Suprapubic skin (tissue), 4 donors: ENCODE measurements around the gene DNAH3. TPM values are rescaled to one million over a fixed set of nuclear protein-coding genes. Genes with fewer than 3 reads are reported as not detected.

Source experiments
- DNase-seq, 2 donors: peaks; one replicate each; pipeline ENCODE4 v3.0.0-alpha.2; 2019; ENCODE audit warnings: low spot score in 2 of 2
- H3K27ac ChIP-seq: fragments of 200-600 bp; sonication (generic); one replicate; pipeline ENCODE4 v1.5.1; 2019
- H3K27me3 ChIP-seq: fragments of 200-600 bp; sonication (generic); one replicate; pipeline ENCODE4 v1.5.1; 2019
- H3K36me3 ChIP-seq: fragments of 200-600 bp; sonication (generic); one replicate; pipeline ENCODE4 v1.5.1; 2019
- H3K4me1 ChIP-seq: fragments of 200-600 bp; sonication (generic); one replicate; pipeline ENCODE4 v1.5.1; 2019
- H3K4me3 ChIP-seq: fragments of 200-600 bp; sonication (generic); one replicate; pipeline ENCODE4 v1.5.1; 2019; ENCODE audit warnings: mild to moderate bottlenecking
- H3K9me3 ChIP-seq: fragments of 200-600 bp; sonication (generic); one replicate; pipeline ENCODE4 v1.5.1; 2019
- EP300 ChIP-seq: sonication (generic); formaldehyde crosslinking; IDR thresholded peaks from one replicate; pipeline ENCODE4 v1.6.1; 2017; ENCODE audit warnings: antibody characterized with exemption
- POLR2A ChIP-seq, 2 donors: fragments of 450-650 bp; IDR thresholded peaks; one replicate each; pipeline ENCODE4 v1.6.1; 2017; ENCODE audit warnings: antibody characterized with exemption in 2 of 2, mild to moderate bottlenecking in 2 of 2, moderate library complexity in 2 of 2
- POLR2AphosphoS5 ChIP-seq, 3 donors: sonication (generic); formaldehyde crosslinking; IDR thresholded peaks; one replicate each; pipeline ENCODE4 v1.6.1; 2017; ENCODE audit warnings: antibody characterized with exemption in 3 of 3
- WGBS: methylation state at CpG from one replicate; pipeline ENCODE4 v1.1.5; 2018; 5-methylcytosine and 5-hydroxymethylcytosine counted together
- total RNA-seq, 4 donors: library from RNA; depleted of rRNA; stranded (reverse); fragments of >200 nt; gene quantifications; one replicate each; pipeline ENCODE4 v1.1.0, GENCODE V29; 2016
- TF ChIP-seq, protein P1 (sequence below), 2 donors: fragments of 200-600 bp in 1 of 2; fragments of 450-650 bp in 1 of 2; sonication (generic) in 1 of 2; IDR thresholded peaks; one replicate each; pipeline ENCODE4 v1.5.1; 2016 to 2019; ENCODE audit warnings: antibody characterized with exemption in 2 of 2, mild to moderate bottlenecking in 1 of 2, moderate library complexity in 1 of 2

Gene DNAH3
- total RNA-seq, 4 donors from 2014 or later: 1.0 to 4.0 (median 1.6) TPM

DNA sequence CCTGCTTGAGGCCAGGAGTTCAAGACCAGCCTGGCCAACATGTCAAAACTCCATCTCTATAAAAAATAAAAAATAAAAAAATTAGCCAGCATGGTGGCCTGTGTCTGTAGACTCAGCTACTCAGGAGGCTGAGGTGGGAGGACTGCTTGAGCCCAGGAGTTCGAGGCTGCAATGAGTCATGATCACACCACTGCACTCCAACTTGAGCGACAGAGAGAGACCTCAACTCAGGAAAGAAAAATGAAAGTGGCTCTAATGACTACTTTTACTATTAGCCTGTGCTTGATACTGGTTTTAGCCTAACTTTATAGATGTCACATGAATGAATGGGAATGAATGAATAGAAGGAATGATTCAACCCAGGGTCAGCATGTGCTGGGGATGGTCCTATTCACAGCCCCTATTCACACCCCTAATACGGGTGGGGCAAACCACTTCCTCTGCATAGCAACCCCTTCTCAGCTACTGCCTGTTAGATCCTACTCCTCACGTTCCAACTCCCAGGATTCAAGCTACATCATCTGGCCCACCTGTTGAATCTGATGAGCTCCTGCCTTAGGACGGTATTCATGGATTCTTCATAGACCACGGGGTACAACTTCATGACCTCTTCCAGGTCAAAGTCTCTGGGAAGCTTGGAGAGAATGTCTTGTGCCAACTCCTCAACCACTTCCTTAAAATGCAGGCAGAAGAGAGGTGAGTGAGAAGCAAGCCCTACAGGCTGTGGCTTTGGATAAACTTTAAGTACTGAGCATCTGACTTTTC is 209.6 kb downstream of the DNAH3 start:
- H3K4me3 ChIP-seq: no peak overlapping the region
- WGBS: 86% methylated on average over 6 of the region's 6 CpGs

DNA sequence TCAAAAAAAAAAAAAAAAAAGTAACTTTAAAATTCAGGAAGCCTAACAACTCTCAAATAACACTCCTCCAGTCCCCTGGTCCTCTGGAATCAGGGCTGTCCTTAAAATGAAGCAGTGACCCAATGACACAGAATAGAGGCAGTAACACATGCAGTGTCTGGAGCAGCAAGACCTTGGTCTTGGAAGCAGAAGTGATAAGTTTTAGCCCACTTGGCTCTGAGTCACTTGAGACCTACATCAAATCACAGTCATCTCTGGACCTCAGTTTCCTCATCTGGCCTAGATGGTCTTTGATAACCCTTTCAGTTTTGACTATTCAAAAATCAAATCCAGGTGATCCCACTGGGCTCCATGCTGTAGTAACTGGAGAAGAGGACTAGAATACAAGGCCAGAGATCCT is 211.0 kb downstream of the DNAH3 start:
- Histone ChIP-seq H3K27me3 (no peaks in the 10 kb centered on the region), H3K27ac (no peak overlapping the region), H3K9me3 (no peaks in the 10 kb centered on the region), H3K4me1 (no peaks in the 10 kb centered on the region), H3K4me3 (no peak overlapping the region), H3K36me3 (no peaks in the 10 kb centered on the region)
- no peak for TF ChIP-seq EP300
- TF ChIP-seq POLR2A (IDR thresholded peaks at IDR 0.05): no peak
- TF ChIP-seq, protein P1, sequence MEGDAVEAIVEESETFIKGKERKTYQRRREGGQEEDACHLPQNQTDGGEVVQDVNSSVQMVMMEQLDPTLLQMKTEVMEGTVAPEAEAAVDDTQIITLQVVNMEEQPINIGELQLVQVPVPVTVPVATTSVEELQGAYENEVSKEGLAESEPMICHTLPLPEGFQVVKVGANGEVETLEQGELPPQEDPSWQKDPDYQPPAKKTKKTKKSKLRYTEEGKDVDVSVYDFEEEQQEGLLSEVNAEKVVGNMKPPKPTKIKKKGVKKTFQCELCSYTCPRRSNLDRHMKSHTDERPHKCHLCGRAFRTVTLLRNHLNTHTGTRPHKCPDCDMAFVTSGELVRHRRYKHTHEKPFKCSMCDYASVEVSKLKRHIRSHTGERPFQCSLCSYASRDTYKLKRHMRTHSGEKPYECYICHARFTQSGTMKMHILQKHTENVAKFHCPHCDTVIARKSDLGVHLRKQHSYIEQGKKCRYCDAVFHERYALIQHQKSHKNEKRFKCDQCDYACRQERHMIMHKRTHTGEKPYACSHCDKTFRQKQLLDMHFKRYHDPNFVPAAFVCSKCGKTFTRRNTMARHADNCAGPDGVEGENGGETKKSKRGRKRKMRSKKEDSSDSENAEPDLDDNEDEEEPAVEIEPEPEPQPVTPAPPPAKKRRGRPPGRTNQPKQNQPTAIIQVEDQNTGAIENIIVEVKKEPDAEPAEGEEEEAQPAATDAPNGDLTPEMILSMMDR (IDR thresholded peaks at IDR 0.05): no peak
- no peak for TF ChIP-seq POLR2AphosphoS5 (IDR thresholded peaks at IDR 0.05)
- DNase-seq: no peak

More for the DNA sequence above, 209.6 kb downstream of the DNAH3 start:
- H3K27me3 ChIP-seq: no peaks in the 10 kb centered on the region
- no peaks in the 10 kb centered on the region for H3K9me3 ChIP-seq
- H3K36me3 ChIP-seq: no peaks in the 10 kb centered on the region
- no peaks in the 10 kb centered on the region for H3K4me1 ChIP-seq
- H3K27ac ChIP-seq: no peak overlapping the region
- no peak for TF ChIP-seq POLR2A (IDR thresholded peaks at IDR 0.05)
- no peak for DNase-seq

DNA sequence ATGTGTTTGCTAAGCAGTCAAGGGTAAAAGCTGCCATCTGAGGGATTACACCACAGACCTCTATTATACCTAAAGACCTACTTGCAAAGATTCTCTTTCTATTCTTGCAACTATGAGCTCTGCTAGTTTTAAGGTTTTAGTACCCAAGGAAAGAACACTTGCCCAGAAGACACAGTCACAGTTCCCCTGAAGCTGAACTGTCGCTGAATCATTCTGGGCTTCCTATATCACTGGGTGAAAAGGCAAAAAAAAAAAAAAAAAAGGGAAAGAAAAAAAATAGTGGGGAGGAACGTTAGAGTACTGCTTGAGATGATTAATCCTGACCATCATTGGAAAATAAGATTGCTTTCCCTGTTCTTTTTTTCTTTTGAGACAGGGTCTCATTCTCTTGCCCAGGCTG is 212.2 kb downstream of the DNAH3 start:
- WGBS: 42% methylated on average over 2 of the region's 2 CpGs
- Histone ChIP-seq H3K4me3 (no peak overlapping the region), H3K27me3 (no peaks in the 10 kb centered on the region), H3K27ac (no peak overlapping the region), H3K36me3 (no peaks in the 10 kb centered on the region), H3K4me1 (no peaks in the 10 kb centered on the region), H3K9me3 (no peaks in the 10 kb centered on the region)
- no peak for DNase-seq
- TF ChIP-seq EP300: no peak
- TF ChIP-seq, protein P1 (IDR thresholded peaks at IDR 0.05): no peak
- TF ChIP-seq POLR2A (IDR thresholded peaks at IDR 0.05): no peak
- no peak for TF ChIP-seq POLR2AphosphoS5 (IDR thresholded peaks at IDR 0.05)

DNA sequence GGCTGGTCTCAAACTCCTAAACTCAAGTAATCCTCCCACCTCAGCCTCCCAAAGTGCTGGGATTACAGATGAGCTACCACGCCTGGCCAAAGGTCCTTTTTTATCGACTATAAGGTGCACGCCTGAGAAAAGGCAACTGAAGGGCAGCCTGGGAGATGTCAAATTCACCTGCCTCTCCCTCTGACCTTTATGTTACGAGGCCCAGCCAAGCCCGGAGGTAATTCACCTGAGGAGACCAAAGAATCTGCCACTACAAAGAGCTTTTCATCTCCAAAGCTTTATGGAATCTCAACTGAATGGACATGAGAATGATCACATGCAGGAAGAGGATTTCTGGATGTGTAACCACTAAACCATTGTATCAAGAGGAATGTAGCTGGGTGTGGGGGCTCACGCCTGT is 212.9 kb downstream of the DNAH3 start:
- TF ChIP-seq, protein P1 (IDR thresholded peaks at IDR 0.05): no peak
- TF ChIP-seq POLR2AphosphoS5 (IDR thresholded peaks at IDR 0.05): no peak
- TF ChIP-seq EP300: no peak
- no peak for TF ChIP-seq POLR2A (IDR thresholded peaks at IDR 0.05)
- no peak for DNase-seq
- Histone ChIP-seq H3K36me3 (no peaks in the 10 kb centered on the region), H3K27ac (no peak overlapping the region), H3K4me3 (no peak overlapping the region), H3K27me3 (no peaks in the 10 kb centered on the region), H3K9me3 (no peaks in the 10 kb centered on the region), H3K4me1 (no peaks in the 10 kb centered on the region)
- WGBS: 87% methylated on average over 6 of the region's 6 CpGs

DNA sequence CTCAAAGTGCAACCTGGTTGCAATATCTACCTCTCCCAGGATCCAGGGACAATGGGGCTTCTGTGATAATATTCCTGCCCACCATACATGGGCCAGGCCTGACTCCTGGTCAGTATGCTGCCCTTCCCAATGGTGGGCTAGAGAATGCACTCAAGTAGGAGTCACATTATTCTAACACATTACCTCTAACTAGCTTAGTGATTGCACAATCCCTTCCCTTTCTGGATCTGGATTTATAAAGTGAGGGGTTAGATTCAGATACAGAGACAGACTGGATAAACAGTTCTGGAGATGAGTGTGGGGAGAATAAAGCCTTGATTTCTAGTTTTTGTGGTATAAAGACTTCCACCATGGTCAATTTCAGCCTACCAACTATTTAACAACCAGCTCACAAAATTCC is 217.1 kb downstream of the DNAH3 start:
- Histone ChIP-seq H3K9me3 (no peaks in the 10 kb centered on the region), H3K27me3 (no peaks in the 10 kb centered on the region), H3K27ac (no peak overlapping the region), H3K4me1 (no peaks in the 10 kb centered on the region), H3K36me3 (no peaks in the 10 kb centered on the region), H3K4me3 (no peak overlapping the region)
- DNase-seq: peak in 1 of 2 donors; percentile 4
- TF ChIP-seq POLR2A (IDR thresholded peaks at IDR 0.05): no peak
- TF ChIP-seq POLR2AphosphoS5 (IDR thresholded peaks at IDR 0.05): no peak
- TF ChIP-seq EP300: no peak
- TF ChIP-seq, protein P1 (IDR thresholded peaks at IDR 0.05): no peak
